Erythroblast (primary cell): ENCODE measurements around the gene GTF2I.

Experiments used
- GATA1 ChIP-seq: IDR thresholded peaks from 2 replicates; pipeline ENCODE4 v1.6.1; 2011; ENCODE audit warnings: low read depth, mild to moderate bottlenecking, control low read depth, low read length, moderate library complexity
- POLR2A ChIP-seq: IDR thresholded peaks from 2 replicates; pipeline ENCODE4 v1.6.1; 2011; ENCODE audit warnings: mild to moderate bottlenecking, low read length

- TF ChIP-seq POLR2A (no peak), GATA1 (no peak)
Measured at GRCh38 chr7:74627661-74628411, 29.7 kb upstream of the GTF2I start.
